Activated naive CD8-positive, alpha-beta T cell treated with anti-CD3 and anti-CD28 coated beads for 36 hours (primary cell): ENCODE measurements around the gene RASAL1. TPM values are rescaled to one million over a fixed set of nuclear protein-coding genes. Genes with fewer than 3 reads are reported as not detected.

Experiments
- total RNA-seq, 2 experiments: library from RNA; stranded (reverse); gene quantifications; one replicate each; pipeline ENCODE4 v1.2.3, GENCODE V29; 2021

The RASAL1 gene
- total RNA-seq, 2 experiments from 2014 or later = 1.3 to 1.9 TPM

Other genes with a start within 250 kb of the RASAL1 start
- gene OAS1, start 228.8 kb downstream of the RASAL1 start, total RNA-seq = 10 to 100 TPM; 33.6 to 34.9 TPM
- gene OAS3, start 197.3 kb downstream of the RASAL1 start, total RNA-seq = 10 to 100 TPM; 37.4 to 39.8 TPM
- gene OAS2, start 157.2 kb downstream of the RASAL1 start, total RNA-seq = 100 to 1,000 TPM; 122 TPM
- 1 to 10 TPM; 1.1 TPM for gene DTX1, start 79.0 kb downstream of the RASAL1 start, total RNA-seq
- 1 to 10 TPM in 1 of 2 experiments, under 1 TPM in 1; 0.16 to 1.0 TPM for gene CFAP73, start 14.0 kb upstream of the RASAL1 start, total RNA-seq
- 100 to 1,000 TPM; 136 to 145 TPM for gene DDX54, start 49.7 kb upstream of the RASAL1 start, total RNA-seq
- 10 to 100 TPM; 28.9 to 31.1 TPM for gene RITA1, start 50.0 kb upstream of the RASAL1 start, total RNA-seq
- 10 to 100 TPM; 20.5 to 25.0 TPM for gene TPCN1, start 85.7 kb upstream of the RASAL1 start, total RNA-seq
- 10 to 100 TPM; 13.5 to 15.1 TPM for gene SLC8B1, start 199.3 kb upstream of the RASAL1 start, total RNA-seq
- 10 to 100 TPM; 14.8 to 15.5 TPM for gene PLBD2, start 222.8 kb upstream of the RASAL1 start, total RNA-seq